Mesothelial cell of epicardium (in vitro differentiated cells): Measurements from ENCODE around the gene PI4K2B. TPM values are rescaled to one million over a fixed set of nuclear protein-coding genes. Genes with fewer than 3 reads are reported as not detected.

Experiments used
- total RNA-seq: library from RNA; stranded (reverse); gene quantifications from 3 replicates; pipeline ENCODE4 v1.2.1, GENCODE V29; 2021

PI4K2B gene
- total RNA-seq, 1 donor from 2014 or later, result 9.1 TPM

Other genes starting within 250 kb of the PI4K2B start
- gene LGI2, start 203.1 kb upstream of the PI4K2B start, total RNA-seq, result 4.0 to 4.5 TPM (median 4.1 TPM) in 3 replicates
- gene SEPSECS, start 73.6 kb upstream of the PI4K2B start, total RNA-seq, result 8.9 to 10.3 TPM (median 9.2 TPM) in 3 replicates
- 13.2 to 15.9 TPM (median 15.4 TPM) in 3 replicates for gene ZCCHC4, start 78.7 kb downstream of the PI4K2B start, total RNA-seq
- 31.9 to 35.8 TPM (median 35.6 TPM) in 3 replicates for gene ANAPC4, start 143.2 kb downstream of the PI4K2B start, total RNA-seq